CD14-positive monocyte (primary cell): ENCODE results near the gene EMILIN3. TPM values are rescaled to one million over a fixed set of nuclear protein-coding genes. Genes with fewer than 3 reads are reported as not detected.

ENCODE experiments used
- DNase-seq, 3 donors: peaks; one replicate each; pipeline ENCODE4 v3.0.0-alpha.2; 2011 to 2022
- H2AFZ ChIP-seq: 2 replicates; pipeline ENCODE4 v1.6.0; 2012; ENCODE audit warnings: mild to moderate bottlenecking, low read depth, low read length, inconsistent platforms; ENCODE audit not compliant: insufficient read depth, poor library complexity, severe bottlenecking
- H3K27ac ChIP-seq, 2 donors: 1 replicate in 1 of 2; 2 replicates in 1 of 2; pipeline ENCODE4 v1.5.1; 2012 to 2013; ENCODE audit warnings: low read length in 2 of 2, control low read depth in 1 of 2, inconsistent platforms in 1 of 2, low read depth in 1 of 2, mild to moderate bottlenecking in 1 of 2
- H3K27me3 ChIP-seq, 2 donors: one replicate each; pipeline versions ENCODE4 v1.6.0 to v1.6.1; 2011 to 2013; ENCODE audit warnings: low read length in 2 of 2; ENCODE audit not compliant: control insufficient read depth in 2 of 2, insufficient read depth in 2 of 2
- H3K36me3 ChIP-seq, 2 donors: replicated peaks in 1 of 2; 1 replicate in 1 of 2; 2 replicates in 1 of 2; pipeline versions ENCODE4 v1.5.1 to v1.6.1; 2012 to 2013; ENCODE audit warnings: low read length in 2 of 2, control low read depth in 1 of 2, inconsistent platforms in 1 of 2, mild to moderate bottlenecking in 1 of 2; ENCODE audit not compliant: insufficient read depth in 2 of 2, control insufficient read depth in 1 of 2
- H3K4me1 ChIP-seq, 2 donors: 1 replicate in 1 of 2; 2 replicates in 1 of 2; pipeline versions ENCODE4 v1.5.1 to v1.6.1; 2012 to 2013; ENCODE audit warnings: low read length in 2 of 2, control low read depth in 1 of 2, inconsistent platforms in 1 of 2, mild to moderate bottlenecking in 1 of 2, moderate library complexity in 1 of 2; ENCODE audit not compliant: insufficient read depth in 2 of 2, control insufficient read depth in 1 of 2
- H3K4me2 ChIP-seq: replicated peaks from 2 replicates; pipeline ENCODE3; 2012; ENCODE audit warnings: low read length, moderate library complexity, mild to moderate bottlenecking; ENCODE audit not compliant: poor library complexity, severe bottlenecking; ENCODE audit errors: extremely low read depth
- H3K4me3 ChIP-seq, 3 experiments: fragments of 200-600 bp in 1 of 3; sonication (generic) in 1 of 3; replicated peaks in 1 of 3; 1 replicate in 2 of 3; 2 replicates in 1 of 3; pipeline ENCODE4 v1.5.1; 2011 to 2013; ENCODE audit warnings: low read length in 3 of 3, mild to moderate bottlenecking in 3 of 3, control low read depth in 2 of 3, low read depth in 2 of 3, inconsistent platforms in 1 of 3, moderate library complexity in 1 of 3
- H3K79me2 ChIP-seq: 2 replicates; pipeline ENCODE4 v1.6.0; 2012; ENCODE audit warnings: mild to moderate bottlenecking, control low read depth, inconsistent platforms, low read length, moderate library complexity; ENCODE audit not compliant: insufficient read depth
- H3K9ac ChIP-seq: 2 replicates; pipeline ENCODE4 v1.6.0; 2017; ENCODE audit warnings: low read length, mild to moderate bottlenecking; ENCODE audit not compliant: insufficient read depth, poor library complexity, severe bottlenecking
- H3K9me3 ChIP-seq, 2 donors: replicated peaks in 1 of 2; 1 replicate in 1 of 2; 2 replicates in 1 of 2; pipeline versions ENCODE4 v1.5.1 to v1.6.1; 2012 to 2013; ENCODE audit warnings: low read length in 2 of 2, control low read depth in 1 of 2; ENCODE audit not compliant: control insufficient read depth in 1 of 2, insufficient read depth in 1 of 2
- H4K20me1 ChIP-seq: 2 replicates; pipeline ENCODE4 v1.6.0; 2012; ENCODE audit warnings: mild to moderate bottlenecking, low read length, control low read depth, moderate library complexity; ENCODE audit not compliant: insufficient read depth
- H3K27ac Mint-ChIP-seq, 7 donors: one replicate each; pipeline ENCODE4 v1.8.0; 2020; ENCODE audit warnings: mild to moderate bottlenecking in 7 of 7, mixed read lengths in 7 of 7, moderate library complexity in 6 of 7, inconsistent platforms in 2 of 7
- H3K27me3 Mint-ChIP-seq, 3 donors: one replicate each; pipeline ENCODE4 v1.8.0; 2021 to 2022; ENCODE audit warnings: low read depth in 3 of 3, mild to moderate bottlenecking in 3 of 3, mixed read lengths in 3 of 3, moderate library complexity in 3 of 3, inconsistent platforms in 1 of 3
- H3K36me3 Mint-ChIP-seq, 2 donors: one replicate each; pipeline ENCODE4 v1.8.0; 2020; ENCODE audit warnings: mixed read lengths in 2 of 2, inconsistent platforms in 1 of 2, mild to moderate bottlenecking in 1 of 2
- H3K4me1 Mint-ChIP-seq: one replicate; pipeline ENCODE4 v1.8.0; 2020; ENCODE audit warnings: mild to moderate bottlenecking, mixed read lengths
- H3K4me3 Mint-ChIP-seq, 2 donors: one replicate each; pipeline ENCODE4 v1.8.0; 2020; ENCODE audit warnings: mild to moderate bottlenecking in 2 of 2, mixed read lengths in 2 of 2, moderate library complexity in 1 of 2
- H3K9me3 Mint-ChIP-seq, 7 donors: one replicate each; pipeline ENCODE4 v1.8.0; 2020 to 2022; ENCODE audit warnings: mixed read lengths in 7 of 7, mild to moderate bottlenecking in 6 of 7, moderate library complexity in 6 of 7, inconsistent platforms in 2 of 7
- WGBS: methylation state at CpG from one replicate; pipeline ENCODE4 v1.1.5; 2013; ENCODE audit warnings: missing lambda C conversion rate; ENCODE audit not compliant: insufficient coverage; 5-methylcytosine and 5-hydroxymethylcytosine counted together
- intact Hi-C, 2 donors: fragments of 100-400 bp; cut with micrococcal nuclease; formaldehyde crosslinking; loops; one replicate each; pipeline versions ENCODE4 v1.15.0 to v1.15.1; 2023
- polyA plus RNA-seq, 3 donors: library from polyadenylated mRNA; depleted of rRNA in 1 of 3; unstranded in 2 of 3; stranded (reverse) in 1 of 3; fragments of 300-500 nt in 2 of 3; fragments of >200 nt in 1 of 3; fragmentation: Illumina TruSeq in 2 of 3; gene quantifications; 1 replicate in 2 of 3; 2 replicates in 1 of 3; pipeline ENCODE4 v1.2.3, GENCODE V29; 2012 to 2021
- TF ChIP-seq, protein P1 (sequence below): fragments of 200-600 bp; IDR thresholded peaks from one replicate; pipeline ENCODE4 v1.8.0; 2022; ENCODE audit warnings: antibody characterized with exemption, mild to moderate bottlenecking

EMILIN3 gene
- polyA plus RNA-seq, 3 donors: not detected

DNA sequence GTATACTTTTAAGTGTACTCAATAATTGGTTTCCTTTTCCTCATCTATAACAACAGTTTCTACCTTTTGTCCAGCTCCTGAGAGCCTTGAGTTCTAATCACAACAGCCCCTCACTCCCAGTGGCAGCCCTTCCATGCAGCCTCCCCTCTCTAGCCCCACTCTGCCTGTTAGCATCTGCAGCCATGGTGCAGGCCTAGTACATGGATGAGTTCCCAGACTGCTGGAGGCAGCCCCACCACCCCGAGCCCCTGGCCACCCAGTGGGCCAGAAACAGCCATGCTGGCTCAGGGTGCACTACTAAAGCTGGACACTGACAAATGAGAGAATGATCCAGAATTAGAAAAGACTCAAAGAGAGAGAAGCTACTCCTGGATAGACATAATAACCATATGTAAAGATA is 35.7 kb downstream of the EMILIN3 start:
- Mint-ChIP-seq H3K27me3 (peaks cover 10 to 28% (median 26%) of the 10 kb centered on the region in 3 donors), H3K36me3 (no peaks in the 10 kb centered on the region)

DNA sequence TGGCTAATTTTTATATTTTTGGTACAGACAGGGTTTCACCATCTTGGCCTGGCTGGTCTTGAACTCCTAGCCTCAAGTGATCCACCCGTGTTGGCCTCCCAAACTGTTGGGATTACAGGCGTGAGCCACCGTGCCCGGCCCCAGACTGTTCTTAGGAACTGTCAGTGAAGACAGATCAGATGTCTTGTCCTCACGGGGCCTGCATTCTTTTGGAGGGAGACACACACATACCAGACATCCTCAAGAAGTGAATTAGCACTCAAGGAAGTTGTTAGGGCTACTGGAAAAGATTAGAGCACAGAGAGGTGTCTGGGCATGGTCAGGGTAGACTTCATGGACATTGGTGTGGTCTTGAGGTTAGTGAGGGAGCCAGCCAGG is 36.3 kb downstream of the EMILIN3 start:
- Histone ChIP-seq H3K36me3 (no peaks in the 10 kb centered on the region), H3K4me2 (no peak overlapping the region)
- intact Hi-C loops: no loop called here

More for the DNA sequence above, 35.7 kb downstream of the EMILIN3 start:
- H3K27ac Mint-ChIP-seq: no peak overlapping the region
- Histone ChIP-seq H3K4me2 (no peak overlapping the region), H3K4me1 (peaks cover 15% of the 10 kb centered on the region in 2 donors), H3K79me2 (no peaks in the 10 kb centered on the region), H3K9me3 (no peaks in the 10 kb centered on the region), H3K9ac (no peak overlapping the region), H2AFZ (no peak overlapping the region), H3K27ac (no peak overlapping the region), H3K36me3 (no peaks in the 10 kb centered on the region), H4K20me1 (no peaks in the 10 kb centered on the region), H3K4me3 (no peak overlapping the region), H3K27me3 (peaks cover 0 to 11% of the 10 kb centered on the region in 2 donors)
- no peak for DNase-seq
- intact Hi-C loops: no loop called here
- peaks cover 18% of the 10 kb centered on the region for H3K4me1 Mint-ChIP-seq
- TF ChIP-seq, protein P1, sequence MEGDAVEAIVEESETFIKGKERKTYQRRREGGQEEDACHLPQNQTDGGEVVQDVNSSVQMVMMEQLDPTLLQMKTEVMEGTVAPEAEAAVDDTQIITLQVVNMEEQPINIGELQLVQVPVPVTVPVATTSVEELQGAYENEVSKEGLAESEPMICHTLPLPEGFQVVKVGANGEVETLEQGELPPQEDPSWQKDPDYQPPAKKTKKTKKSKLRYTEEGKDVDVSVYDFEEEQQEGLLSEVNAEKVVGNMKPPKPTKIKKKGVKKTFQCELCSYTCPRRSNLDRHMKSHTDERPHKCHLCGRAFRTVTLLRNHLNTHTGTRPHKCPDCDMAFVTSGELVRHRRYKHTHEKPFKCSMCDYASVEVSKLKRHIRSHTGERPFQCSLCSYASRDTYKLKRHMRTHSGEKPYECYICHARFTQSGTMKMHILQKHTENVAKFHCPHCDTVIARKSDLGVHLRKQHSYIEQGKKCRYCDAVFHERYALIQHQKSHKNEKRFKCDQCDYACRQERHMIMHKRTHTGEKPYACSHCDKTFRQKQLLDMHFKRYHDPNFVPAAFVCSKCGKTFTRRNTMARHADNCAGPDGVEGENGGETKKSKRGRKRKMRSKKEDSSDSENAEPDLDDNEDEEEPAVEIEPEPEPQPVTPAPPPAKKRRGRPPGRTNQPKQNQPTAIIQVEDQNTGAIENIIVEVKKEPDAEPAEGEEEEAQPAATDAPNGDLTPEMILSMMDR: no peak
- peak overlapping the region in 1 of 2 donors; percentile 2 for H3K4me3 Mint-ChIP-seq
- no CpG with 5 or more reads among the region's 1 CpG for WGBS
- peaks cover 0 to 4% (median 0%) of the 10 kb centered on the region in 7 donors for H3K9me3 Mint-ChIP-seq

More for the DNA sequence above, 36.3 kb downstream of the EMILIN3 start:
- 100% methylated on average over 3 of the region's 5 CpGs for WGBS
- TF ChIP-seq, protein P1: no peak
- peak overlapping the region in 1 of 2 donors; percentile 39 for H3K4me3 Mint-ChIP-seq
- Histone ChIP-seq H3K9ac (no peak overlapping the region), H3K9me3 (no peaks in the 10 kb centered on the region), H3K4me1 (peaks cover 15% of the 10 kb centered on the region in 2 donors), H3K4me3 (no peak overlapping the region), H3K27me3 (peaks cover 0 to 11% of the 10 kb centered on the region in 2 donors), H4K20me1 (no peaks in the 10 kb centered on the region), H3K27ac (no peak overlapping the region), H2AFZ (no peak overlapping the region), H3K79me2 (no peaks in the 10 kb centered on the region)
- H3K27ac Mint-ChIP-seq: no peak overlapping the region
- H3K4me1 Mint-ChIP-seq: peaks cover 18% of the 10 kb centered on the region
- peaks cover 0 to 4% (median 0%) of the 10 kb centered on the region in 7 donors for H3K9me3 Mint-ChIP-seq
- peaks cover 10 to 27% (median 26%) of the 10 kb centered on the region in 3 donors for H3K27me3 Mint-ChIP-seq
- no peak for DNase-seq
- H3K36me3 Mint-ChIP-seq: no peaks in the 10 kb centered on the region
